NCI-H1694 treated with DMSO at 0.1 percent for 48 hours (cell line): ENCODE data around the gene TMEM161A.
"Not testable (repeated sequence)": the region's sequence is repeated elsewhere in the genome, so short reads cannot be mapped to it uniquely, and the experiment has no call there.

Experiments
- DNase-seq: peaks from one replicate; lab custom pipeline; 2025; lab: John Stamatoyannopoulos, UW

Gene TMEM161A

GRCh38 chr19:19121371-19121770 is 16.9 kb downstream of the TMEM161A start:
- no peak for DNase-seq

DNA sequence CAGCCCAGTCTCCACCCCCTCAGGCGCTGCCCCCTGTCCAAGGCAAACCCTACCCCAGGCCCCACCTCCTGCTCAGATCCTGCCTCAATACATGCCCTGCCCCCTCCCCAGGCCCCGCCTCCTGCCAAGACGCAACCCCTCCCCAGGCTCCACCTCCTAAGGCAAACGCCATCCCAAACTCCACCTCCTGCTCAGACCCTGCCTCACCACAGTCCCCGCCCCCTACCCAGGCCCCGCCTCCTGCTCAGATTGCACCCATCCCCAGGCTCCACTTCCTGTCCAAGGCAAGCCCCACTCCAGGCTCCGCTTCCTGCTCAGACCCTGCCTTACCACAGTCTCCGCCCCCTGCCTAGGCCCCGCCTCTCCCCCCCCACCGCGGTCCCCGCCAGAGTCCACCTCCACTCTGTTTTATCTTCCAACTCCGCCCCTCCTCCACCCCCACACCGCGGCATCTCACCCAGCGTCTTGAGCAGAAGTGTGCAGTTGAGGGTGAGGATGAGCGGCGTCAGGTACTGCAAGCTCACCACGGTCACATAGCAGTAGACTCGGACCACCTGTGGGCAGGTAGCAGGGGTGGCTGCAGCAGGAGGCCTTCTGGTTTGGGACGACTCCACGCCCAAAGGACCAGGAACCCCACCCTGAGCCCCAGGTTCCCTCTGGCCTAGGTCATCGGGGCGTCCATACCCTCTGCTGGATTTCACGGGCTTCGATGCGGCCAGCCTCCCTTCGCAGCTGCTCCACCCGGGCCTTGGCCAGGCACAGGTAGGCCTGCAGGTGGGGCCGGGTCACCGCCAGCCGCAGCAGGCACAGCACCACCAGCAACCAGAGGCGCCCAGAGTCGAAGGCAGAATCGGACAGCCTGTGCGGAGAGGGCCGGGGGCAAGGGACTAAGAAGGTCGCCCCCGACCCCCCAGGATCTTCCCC is 17.7 kb downstream of the TMEM161A start:
- DNase-seq, result no peak

- DNase-seq, result no peak
Measured at GRCh38 chr19:19119325-19120237, 18.7 kb downstream of the TMEM161A start.

- no peak for DNase-seq
Measured at GRCh38 chr19:19115954-19116353, 22.3 kb downstream of the TMEM161A start.

- DNase-seq, result peak; percentile 3
Measured at GRCh38 chr19:19113040-19113626, 25.1 kb downstream of the TMEM161A start.

DNA sequence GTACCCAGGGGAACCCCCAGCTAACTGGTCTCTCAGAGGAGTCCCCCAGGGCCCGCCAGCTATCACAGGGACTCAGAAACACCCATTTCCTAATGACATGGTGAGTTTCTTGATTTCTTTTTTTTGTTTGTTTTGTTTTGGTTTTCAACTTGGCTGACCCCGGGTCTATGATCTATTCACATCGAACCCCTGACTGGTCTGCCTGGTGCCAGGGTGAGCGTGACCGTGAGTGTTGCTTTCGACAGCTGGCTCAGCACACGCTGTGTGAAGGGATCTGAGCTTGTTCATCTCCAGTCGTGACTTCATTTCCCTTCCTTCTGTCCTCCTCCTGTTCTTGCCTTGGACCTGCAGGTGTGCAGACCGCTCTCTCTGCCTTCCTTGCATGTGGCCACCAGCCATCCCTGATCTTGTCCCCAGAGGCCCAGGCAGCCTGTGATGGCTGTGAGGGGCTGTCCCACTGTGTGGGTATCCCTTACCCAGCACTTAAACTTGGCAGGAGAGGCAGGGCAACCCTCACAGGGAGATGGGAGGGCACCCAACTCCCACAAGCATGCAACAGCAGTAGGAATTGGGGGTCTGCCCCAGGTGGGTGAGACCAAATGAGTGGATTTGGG is 26.2 kb downstream of the TMEM161A start:
- no peak for DNase-seq

DNA sequence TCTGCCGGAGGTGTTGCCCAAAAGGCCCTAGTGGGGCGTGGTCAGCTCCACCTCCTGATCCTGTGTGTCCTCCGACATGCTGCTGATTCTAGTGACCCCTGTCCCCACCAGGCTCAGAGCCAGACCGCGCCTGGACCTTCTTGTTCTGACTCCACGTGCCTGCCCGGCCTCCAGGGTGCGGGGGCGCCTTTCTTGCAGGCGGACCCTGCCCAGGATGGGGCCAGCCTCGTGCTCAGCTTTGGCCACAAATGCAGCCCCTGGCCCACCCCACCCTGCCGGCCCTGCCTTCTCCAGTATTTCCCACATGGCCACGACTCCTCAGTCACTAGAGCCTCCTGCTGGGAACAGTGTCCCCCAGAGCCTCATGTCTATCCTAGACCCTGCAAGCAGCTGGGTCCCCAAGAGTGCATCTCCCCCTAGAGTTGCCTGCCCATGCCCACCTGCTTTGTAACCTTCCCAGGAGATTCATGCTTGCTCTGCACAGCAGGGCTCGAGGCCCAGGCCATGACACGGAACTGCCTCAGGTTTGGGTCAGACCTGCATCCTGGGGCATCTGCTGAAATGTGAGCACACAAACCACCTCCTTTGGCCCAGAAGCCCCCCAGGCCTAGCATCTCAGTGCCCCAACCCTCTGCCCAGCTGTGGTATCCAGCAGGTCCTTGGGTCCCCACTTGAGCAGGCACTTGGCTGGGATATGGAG is 27.0 kb downstream of the TMEM161A start:
- DNase-seq, result no peak

DNA sequence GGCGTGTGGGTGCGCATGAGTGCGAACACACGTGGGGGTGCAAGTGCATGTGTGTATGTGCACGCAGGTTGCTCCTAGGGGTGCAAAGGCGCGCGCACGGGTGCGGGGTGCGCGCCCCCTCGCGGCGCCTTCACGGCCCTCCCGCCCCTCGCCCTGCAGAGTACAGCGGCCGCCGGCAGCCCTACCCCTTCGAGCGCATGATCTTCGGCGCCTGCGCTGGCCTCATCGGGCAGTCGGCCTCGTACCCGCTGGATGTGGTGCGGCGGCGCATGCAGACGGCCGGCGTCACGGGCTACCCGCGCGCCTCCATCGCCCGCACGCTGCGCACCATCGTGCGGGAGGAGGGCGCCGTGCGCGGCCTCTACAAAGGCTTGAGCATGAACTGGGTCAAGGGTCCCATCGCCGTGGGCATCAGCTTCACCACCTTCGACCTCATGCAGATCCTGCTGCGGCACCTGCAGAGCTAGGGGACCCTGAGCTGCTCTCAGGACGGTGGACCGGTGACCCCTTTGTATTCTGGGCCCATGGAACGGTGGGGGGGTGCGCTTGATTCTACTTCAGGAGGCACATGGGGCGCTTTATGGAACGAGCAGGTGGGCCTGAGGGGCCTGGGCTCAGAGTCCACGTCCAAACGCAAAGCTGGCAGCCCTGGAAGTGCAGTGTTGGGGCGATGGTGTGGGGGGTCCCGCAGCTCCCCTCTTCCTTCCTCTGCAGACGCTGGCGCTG is 27.7 kb downstream of the TMEM161A start:
- no peak for DNase-seq

DNA sequence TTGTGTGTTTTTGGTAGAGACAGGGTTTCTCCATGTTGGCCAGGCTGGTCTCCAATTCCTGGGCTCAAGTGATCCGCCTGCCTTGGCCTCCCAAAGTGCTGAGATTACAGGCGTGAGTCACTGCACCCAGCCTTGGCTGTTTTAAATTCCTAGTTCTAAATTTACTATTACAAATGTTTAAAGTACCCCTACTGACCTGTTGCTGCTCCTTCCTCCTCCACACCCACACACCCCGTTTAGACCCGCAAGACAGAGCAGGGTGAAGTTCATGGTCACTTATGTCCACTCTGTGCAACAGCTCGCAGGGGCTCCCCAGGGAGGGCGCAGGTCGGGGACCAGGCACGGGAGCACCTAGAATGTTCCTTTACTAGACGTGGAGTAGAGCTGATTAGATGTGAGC is 28.7 kb downstream of the TMEM161A start:
- no peak for DNase-seq

- DNase-seq, result no peak
Measured at GRCh38 chr19:19107654-19108053, 30.6 kb downstream of the TMEM161A start.

- DNase-seq, result not testable (repeated sequence)
Measured at GRCh38 chr19:19106938-19107337, 31.3 kb downstream of the TMEM161A start.

- no peak for DNase-seq
Measured at GRCh38 chr19:19106056-19106551, 32.2 kb downstream of the TMEM161A start.

DNA sequence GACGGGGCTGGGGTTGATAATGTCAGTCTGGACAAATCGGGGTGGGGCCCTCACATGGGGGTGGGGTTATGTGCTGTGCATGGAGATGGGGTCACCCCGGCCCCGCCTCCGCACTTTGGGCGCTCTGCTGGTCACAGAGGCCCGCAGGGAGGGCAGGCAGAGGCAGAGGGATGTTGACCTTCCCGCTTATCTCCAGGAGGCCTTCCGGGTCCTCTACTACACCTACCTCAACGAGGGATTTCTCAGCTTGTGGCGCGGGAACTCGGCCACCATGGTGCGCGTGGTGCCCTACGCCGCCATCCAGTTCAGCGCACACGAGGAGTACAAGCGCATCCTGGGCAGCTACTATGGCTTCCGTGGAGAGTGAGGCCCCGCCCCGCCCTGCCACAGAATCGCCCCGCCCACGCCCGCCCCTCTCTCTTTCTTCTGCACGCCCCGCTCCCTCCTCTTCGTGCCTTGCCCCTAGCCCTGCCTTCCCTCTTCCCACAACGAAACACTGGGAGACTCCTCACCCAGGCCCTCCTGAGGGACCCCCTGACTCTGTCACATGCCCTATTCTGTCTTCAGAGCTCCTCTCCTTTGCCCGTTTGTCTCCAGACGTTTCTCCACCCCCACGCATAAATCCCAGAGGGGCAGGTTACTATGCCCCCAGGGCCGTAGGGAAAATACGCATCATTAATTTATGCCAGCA is 32.8 kb downstream of the TMEM161A start:
- no peak for DNase-seq

DNA sequence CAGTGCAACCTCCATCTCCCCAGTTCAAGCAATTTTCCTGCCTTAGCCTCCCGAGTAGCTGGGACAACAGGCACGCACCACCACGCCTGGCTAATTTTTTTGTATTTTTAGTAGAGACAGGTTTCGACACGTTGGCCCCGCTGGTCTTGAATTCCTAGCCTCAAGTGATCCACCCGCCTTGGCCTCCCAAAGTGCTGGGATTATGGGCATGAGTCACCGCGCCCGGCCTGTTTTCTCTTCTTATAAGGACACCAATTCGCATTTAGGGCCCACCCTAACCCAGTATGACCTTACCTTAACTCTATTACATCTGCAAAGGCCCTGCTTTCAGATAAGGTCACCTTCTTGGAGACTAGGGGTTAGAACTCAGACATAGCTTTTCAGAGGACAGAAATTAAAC is 35.1 kb downstream of the TMEM161A start:
- no peak for DNase-seq

DNA sequence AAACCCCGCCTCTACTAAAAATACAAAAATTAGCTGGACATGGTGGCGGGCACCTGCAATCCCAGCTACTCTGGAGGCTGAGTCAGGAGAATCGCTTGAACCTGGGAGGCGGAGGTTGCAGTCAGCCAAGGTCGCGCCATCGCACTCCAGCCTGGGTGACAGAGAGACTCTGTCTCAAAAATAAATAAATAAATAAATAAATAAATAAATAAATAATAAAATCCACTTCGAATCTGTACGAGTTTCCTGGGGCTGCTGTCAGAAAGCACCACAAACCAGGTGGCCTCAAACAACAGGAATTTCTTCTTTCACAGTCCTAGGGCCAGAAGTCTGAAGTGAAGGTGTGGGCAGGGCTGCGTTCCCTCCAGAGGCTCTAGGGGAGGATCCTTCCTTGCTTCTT is 35.7 kb downstream of the TMEM161A start:
- not testable (repeated sequence) for DNase-seq

DNA sequence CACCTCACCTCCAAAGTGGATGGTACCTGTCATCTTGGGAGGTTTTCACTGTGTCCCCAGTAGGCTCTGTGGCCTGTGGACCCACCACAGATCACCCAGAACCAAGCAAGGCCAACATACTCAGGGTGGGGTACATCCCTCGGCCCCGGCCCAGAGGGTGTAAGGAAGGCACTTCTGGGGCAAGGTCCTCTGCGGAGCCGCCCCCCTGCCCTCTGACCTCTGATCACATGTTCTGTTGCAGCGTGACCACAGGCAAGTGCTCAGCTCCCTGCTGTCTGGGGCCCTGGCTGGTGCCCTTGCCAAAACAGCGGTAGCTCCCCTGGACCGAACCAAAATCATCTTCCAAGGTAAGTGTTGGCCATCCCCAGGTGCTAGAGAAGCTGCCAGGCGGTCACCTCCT is 36.7 kb downstream of the TMEM161A start:
- DNase-seq, result no peak

GRCh38 chr19:19098703-19099632 is 39.3 kb downstream of the TMEM161A start:
- no peak for DNase-seq

DNA sequence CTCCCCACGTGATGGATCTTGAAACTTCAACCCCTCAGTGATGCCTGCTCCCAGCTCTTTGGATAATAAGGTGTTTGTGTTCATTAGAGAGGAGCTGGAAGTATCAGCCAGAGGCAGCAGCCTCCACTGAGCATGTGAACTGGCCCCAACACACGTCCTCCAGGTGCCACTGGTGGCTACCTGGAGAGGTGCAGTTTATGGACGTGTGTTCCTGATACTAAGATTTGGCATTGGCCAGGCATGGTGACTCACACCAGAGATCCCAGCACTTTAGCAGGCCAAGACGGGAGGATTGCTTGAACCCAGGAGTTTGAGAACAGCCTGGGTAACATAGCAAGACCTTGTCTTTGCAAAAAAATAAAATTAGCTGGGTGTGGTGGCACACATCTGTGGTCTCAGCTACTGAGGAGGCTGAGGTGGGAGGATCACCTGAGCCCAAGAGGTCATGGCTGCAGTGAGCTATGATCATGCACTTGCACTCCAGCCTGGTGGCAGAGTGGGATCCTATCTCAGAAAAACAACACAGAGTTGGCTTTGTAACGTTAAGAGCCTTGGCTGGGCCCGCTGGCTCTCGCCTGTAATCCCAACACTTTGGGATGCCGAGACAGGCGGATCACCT is 40.1 kb downstream of the TMEM161A start:
- no peak for DNase-seq
